Activated CD8-positive, alpha-beta memory T cell treated with anti-CD3 and anti-CD28 coated beads, Interleukin-2, amount 50 U/mL, for 1 hour (primary cell): ENCODE results near the gene RUSC2.
"Not testable (repeated sequence)": the region's sequence is repeated elsewhere in the genome, so short reads cannot be mapped to it uniquely, and the experiment has no call there.

Experiments used
- DNase-seq: peaks from one replicate; pipeline ENCODE4 v3.0.0-alpha.2; 2020; ENCODE audit errors: extremely low read depth

Gene RUSC2

GRCh38 chr9:35489313-35490154, at the start of gene RUSC2:
RUSC2 (plus strand) TSS chr9:35490111; CDS start chr9:35546522, 56,411 bp downstream.
- no peak for DNase-seq

GRCh38 chr9:35446012-35446411, 43.9 kb upstream of the RUSC2 start:
- DNase-seq, result no peak

- DNase-seq, result no peak
These were observed 41.4 kb upstream of the RUSC2 start for GRCh38 chr9:35448496-35448895.

GRCh38 chr9:35452481-35452880, 37.4 kb upstream of the RUSC2 start:
- DNase-seq, result no peak

GRCh38 chr9:35453786-35454185, 36.1 kb upstream of the RUSC2 start:
- DNase-seq, result no peak

- no peak for DNase-seq
These were observed 25.5 kb upstream of the RUSC2 start for GRCh38 chr9:35464141-35465025.

GRCh38 chr9:35470340-35470739, 19.6 kb upstream of the RUSC2 start:
- no peak for DNase-seq

GRCh38 chr9:35470894-35471293, 19.0 kb upstream of the RUSC2 start:
- DNase-seq, result no peak

- DNase-seq, result no peak
These were observed 13.3 kb upstream of the RUSC2 start for GRCh38 chr9:35476596-35476995.

GRCh38 chr9:35477211-35477855, 12.6 kb upstream of the RUSC2 start:
- not testable (repeated sequence) for DNase-seq

DNA sequence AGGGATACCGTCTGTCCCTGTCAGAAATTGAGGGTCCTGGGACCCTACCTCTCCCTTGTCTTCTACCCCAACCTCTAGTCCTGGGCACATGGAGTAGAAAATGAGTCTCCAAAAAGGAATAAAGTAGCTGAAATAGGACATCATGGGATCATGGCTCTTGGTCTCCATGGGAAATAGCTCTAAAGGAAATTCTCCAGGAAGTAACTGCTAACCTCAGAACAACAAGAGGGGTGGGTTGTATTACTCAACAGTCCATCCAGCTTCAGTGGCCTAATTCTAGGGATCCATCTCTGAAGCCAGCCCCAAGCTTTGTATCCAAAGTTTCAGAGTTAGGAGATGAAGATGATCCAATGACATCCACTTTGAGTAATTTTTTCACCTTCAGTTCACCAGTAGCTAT, 11.0 kb upstream of the RUSC2 start:
- DNase-seq, result no peak

GRCh38 chr9:35481347-35481975, 8.4 kb upstream of the RUSC2 start:
- DNase-seq, result no peak

- no peak for DNase-seq
These were observed 7.8 kb upstream of the RUSC2 start for GRCh38 chr9:35482071-35482470.

DNA sequence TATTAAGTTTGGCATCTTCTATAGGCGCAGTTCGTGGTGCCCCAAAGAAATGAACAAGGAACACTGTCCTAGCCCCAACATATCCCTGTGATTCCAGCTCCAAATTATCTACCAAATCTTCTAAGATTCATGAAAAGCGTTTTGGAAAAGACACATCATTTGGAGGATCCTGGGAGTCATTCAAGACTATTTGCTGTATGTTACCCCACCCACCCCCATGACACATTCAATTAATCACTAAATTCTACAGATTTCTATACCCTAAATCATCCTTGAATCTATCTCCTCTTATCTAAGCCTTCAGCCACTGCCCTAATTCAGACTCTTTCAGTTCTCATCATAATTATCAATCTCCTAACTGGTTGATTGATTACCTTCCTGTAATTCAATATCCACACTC, 5.5 kb upstream of the RUSC2 start:
- DNase-seq, result no peak

DNA sequence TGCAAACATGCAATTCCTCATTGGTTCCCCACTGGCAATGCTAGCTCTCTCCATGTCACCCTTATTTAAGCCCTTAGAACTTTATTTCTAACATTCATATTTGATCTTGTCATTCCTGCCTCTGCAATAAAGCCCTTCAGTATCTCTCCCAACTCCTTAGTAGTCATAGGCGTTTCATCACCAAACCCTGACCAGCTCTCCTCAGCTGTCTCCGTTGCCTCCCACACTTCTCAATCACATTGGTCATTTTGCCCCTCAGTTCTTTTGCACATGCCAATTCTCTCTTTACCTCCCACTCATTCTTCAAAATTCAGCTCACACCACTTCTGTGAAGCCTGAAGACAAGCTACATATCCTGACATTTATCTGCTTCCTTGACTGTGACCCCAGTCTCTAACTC, 2.8 kb upstream of the RUSC2 start:
- no peak for DNase-seq

DNA sequence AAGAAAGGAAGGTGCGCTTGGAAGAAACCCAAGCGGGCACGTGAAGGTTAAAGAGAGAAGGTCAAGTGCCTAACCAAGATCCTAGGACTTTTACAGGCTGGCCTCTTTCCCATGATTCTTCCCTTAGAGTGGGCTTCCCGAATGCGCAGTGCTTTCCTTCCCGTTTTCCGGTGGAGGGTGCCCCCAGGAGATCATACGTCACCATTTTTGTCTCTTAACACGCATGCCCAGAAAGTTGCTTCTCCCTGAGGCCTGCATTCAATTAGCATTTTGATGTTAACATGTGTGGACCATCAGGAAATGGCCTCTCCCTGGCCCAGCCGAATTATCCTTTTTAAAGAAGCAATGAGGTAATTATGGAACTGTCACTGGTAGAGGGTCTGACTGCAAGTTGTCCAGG, 1.9 kb upstream of the RUSC2 start:
- DNase-seq, result no peak

DNA sequence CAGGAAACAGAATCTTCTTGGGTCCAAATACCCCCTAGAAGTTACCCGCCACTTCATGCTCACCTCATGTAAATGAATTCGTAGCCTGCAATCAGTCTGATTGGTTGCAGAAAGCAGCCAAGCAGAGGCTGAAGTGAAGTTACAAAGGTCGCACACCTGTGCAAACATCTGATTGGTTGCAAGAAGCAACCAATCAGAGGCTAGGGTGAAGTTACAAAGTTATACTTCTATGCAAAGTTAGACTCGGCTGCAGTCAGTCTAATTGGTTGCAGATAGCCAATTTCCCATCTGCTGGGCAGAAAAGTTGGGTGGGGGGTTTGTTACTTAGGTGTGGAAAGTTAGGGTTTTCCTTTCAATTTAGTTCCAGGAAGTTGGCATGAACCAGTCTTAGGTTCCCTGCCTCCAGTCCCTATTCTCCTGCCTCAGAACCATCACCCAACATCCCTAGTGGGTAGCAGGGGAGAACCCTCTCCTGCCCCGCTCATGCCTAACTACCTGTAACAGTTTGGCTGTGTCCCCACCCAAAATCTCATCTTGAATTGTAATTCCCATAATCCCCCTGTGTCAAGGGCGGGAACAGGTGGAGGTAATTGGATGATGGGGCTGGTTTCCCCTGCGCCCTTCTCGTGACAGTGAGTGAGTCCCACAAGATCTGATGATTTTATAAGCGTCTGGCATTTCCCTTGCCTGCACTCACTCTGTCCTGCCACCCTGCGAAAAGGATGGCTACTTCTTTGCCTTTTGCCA, 1.2 kb upstream of the RUSC2 start:
- DNase-seq, result no peak

GRCh38 chr9:35490155-35490909, 421 bp downstream of the RUSC2 start:
- no peak for DNase-seq

- no peak for DNase-seq
These were observed 1.1 kb downstream of the RUSC2 start for GRCh38 chr9:35490910-35491465.

- DNase-seq, result not testable (repeated sequence)
These were observed 3.2 kb downstream of the RUSC2 start for GRCh38 chr9:35493119-35493518.
